HEK293 (cell line): Measurements from ENCODE around the gene C17orf50.

Source experiments
- CTCF ChIP-seq: fragments of 450-650 bp; formaldehyde crosslinking; IDR thresholded peaks from 2 replicates; pipeline ENCODE4 v1.5.1; 2016; ENCODE audit warnings: missing biosample characterization, missing genetic modification characterization
- TF ChIP-seq, protein P1 (sequence below): fragments of 450-650 bp; formaldehyde crosslinking; IDR thresholded peaks from 2 replicates; pipeline ENCODE4 v1.5.1; 2016; ENCODE audit warnings: missing biosample characterization, missing genetic modification characterization

GRCh38 chr17:35752945-35753764 lies 7.5 kb upstream of the C17orf50 start, which contains the start of gene GAS2L2:
- TF ChIP-seq, protein P1, sequence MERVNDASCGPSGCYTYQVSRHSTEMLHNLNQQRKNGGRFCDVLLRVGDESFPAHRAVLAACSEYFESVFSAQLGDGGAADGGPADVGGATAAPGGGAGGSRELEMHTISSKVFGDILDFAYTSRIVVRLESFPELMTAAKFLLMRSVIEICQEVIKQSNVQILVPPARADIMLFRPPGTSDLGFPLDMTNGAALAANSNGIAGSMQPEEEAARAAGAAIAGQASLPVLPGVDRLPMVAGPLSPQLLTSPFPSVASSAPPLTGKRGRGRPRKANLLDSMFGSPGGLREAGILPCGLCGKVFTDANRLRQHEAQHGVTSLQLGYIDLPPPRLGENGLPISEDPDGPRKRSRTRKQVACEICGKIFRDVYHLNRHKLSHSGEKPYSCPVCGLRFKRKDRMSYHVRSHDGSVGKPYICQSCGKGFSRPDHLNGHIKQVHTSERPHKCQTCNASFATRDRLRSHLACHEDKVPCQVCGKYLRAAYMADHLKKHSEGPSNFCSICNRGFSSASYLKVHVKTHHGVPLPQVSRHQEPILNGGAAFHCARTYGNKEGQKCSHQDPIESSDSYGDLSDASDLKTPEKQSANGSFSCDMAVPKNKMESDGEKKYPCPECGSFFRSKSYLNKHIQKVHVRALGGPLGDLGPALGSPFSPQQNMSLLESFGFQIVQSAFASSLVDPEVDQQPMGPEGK = no peak
- TF ChIP-seq CTCF = no peak
